Ectodermal cell (in vitro differentiated cells): ENCODE measurements around the gene TBC1D9.

Source experiments
- H3K27ac ChIP-seq: 2 replicates; pipeline ENCODE4 v1.7.0; 2013; ENCODE audit warnings: mild to moderate bottlenecking, low read depth, low read length; ENCODE audit not compliant: insufficient read depth, poor library complexity, severe bottlenecking
- H3K27me3 ChIP-seq: 2 replicates; pipeline ENCODE4 v1.7.0; 2013; ENCODE audit warnings: mild to moderate bottlenecking, low read length; ENCODE audit not compliant: insufficient read depth, control insufficient read depth, poor library complexity, severe bottlenecking
- H3K36me3 ChIP-seq: one replicate; pipeline ENCODE4 v1.7.0; 2013; ENCODE audit warnings: low read length; ENCODE audit not compliant: control insufficient read depth, insufficient read depth
- H3K4me1 ChIP-seq: one replicate; pipeline ENCODE4 v1.7.0; 2013; ENCODE audit warnings: low read length; ENCODE audit not compliant: control insufficient read depth, insufficient read depth
- H3K4me3 ChIP-seq: 2 replicates; pipeline ENCODE4 v1.7.0; 2013; ENCODE audit warnings: low read depth, low read length, control low read depth; ENCODE audit not compliant: insufficient read depth
- H3K9me3 ChIP-seq: 2 replicates; pipeline ENCODE4 v1.7.0; 2013; ENCODE audit warnings: mild to moderate bottlenecking, low read length, moderate library complexity; ENCODE audit not compliant: control insufficient read depth
- WGBS, 2 experiments: methylation state at CpG; one replicate each; pipeline ENCODE4 v1.1.7; 2013; ENCODE audit warnings: missing lambda C conversion rate in 2 of 2; 5-methylcytosine and 5-hydroxymethylcytosine counted together

Gene TBC1D9

GRCh38 chr4:140642674-140643437 lies 113.3 kb downstream of the TBC1D9 start:
- no peaks in the 10 kb centered on the region for H3K36me3 ChIP-seq
- WGBS, 2 experiments, result 94 to 95% methylated on average over 33 of the region's 33 CpGs
- no peaks in the 10 kb centered on the region for H3K27me3 ChIP-seq
- H3K27ac ChIP-seq, result no peak overlapping the region
- no peaks in the 10 kb centered on the region for H3K9me3 ChIP-seq
- H3K4me3 ChIP-seq, result no peak overlapping the region
- no peaks in the 10 kb centered on the region for H3K4me1 ChIP-seq

GRCh38 chr4:140641789-140642439 lies 114.3 kb downstream of the TBC1D9 start:
- WGBS, 2 experiments, result 78 to 79% methylated on average over 25 of the region's 25 CpGs

GRCh38 chr4:140641105-140641555 lies 115.1 kb downstream of the TBC1D9 start:
- H3K27ac ChIP-seq, result no peak overlapping the region
- H3K27me3 ChIP-seq, result no peaks in the 10 kb centered on the region
- H3K36me3 ChIP-seq, result no peaks in the 10 kb centered on the region
- no peaks in the 10 kb centered on the region for H3K4me1 ChIP-seq
- H3K4me3 ChIP-seq, result no peak overlapping the region
- no peaks in the 10 kb centered on the region for H3K9me3 ChIP-seq
- WGBS, 2 experiments, result 96 to 97% methylated on average over 4 to 5 of the region's 6 CpGs

More at GRCh38 chr4:140641789-140642439, 114.3 kb downstream of the TBC1D9 start:
- H3K36me3 ChIP-seq, result no peaks in the 10 kb centered on the region
- H3K27ac ChIP-seq, result no peak overlapping the region
- H3K27me3 ChIP-seq, result no peaks in the 10 kb centered on the region
- H3K4me3 ChIP-seq, result no peak overlapping the region
- H3K9me3 ChIP-seq, result no peaks in the 10 kb centered on the region
- no peaks in the 10 kb centered on the region for H3K4me1 ChIP-seq

GRCh38 chr4:140640150-140640748 lies 115.9 kb downstream of the TBC1D9 start:
- Histone ChIP-seq H3K36me3 (no peaks in the 10 kb centered on the region), H3K4me3 (no peak overlapping the region), H3K9me3 (no peaks in the 10 kb centered on the region), H3K27ac (no peak overlapping the region), H3K27me3 (no peaks in the 10 kb centered on the region), H3K4me1 (no peaks in the 10 kb centered on the region)
- WGBS, 2 experiments, result 74 to 75% methylated on average over 6 of the region's 6 CpGs

- Histone ChIP-seq H3K27me3 (no peaks in the 10 kb centered on the region), H3K36me3 (no peaks in the 10 kb centered on the region), H3K4me1 (no peaks in the 10 kb centered on the region), H3K27ac (no peak overlapping the region), H3K9me3 (no peaks in the 10 kb centered on the region), H3K4me3 (no peak overlapping the region)
- 95 to 97% methylated on average over 7 of the region's 7 CpGs for WGBS, 2 experiments
Observed at GRCh38 chr4:140639066-140639465, 117.1 kb downstream of the TBC1D9 start.

- H3K4me3 ChIP-seq, result no peak overlapping the region
- no peaks in the 10 kb centered on the region for H3K36me3 ChIP-seq
- no peaks in the 10 kb centered on the region for H3K4me1 ChIP-seq
- H3K9me3 ChIP-seq, result no peaks in the 10 kb centered on the region
- H3K27me3 ChIP-seq, result no peaks in the 10 kb centered on the region
- no peak overlapping the region for H3K27ac ChIP-seq
- 73 to 78% methylated on average over 6 of the region's 6 CpGs for WGBS, 2 experiments
Observed at GRCh38 chr4:140637836-140638235, 118.3 kb downstream of the TBC1D9 start.

- Histone ChIP-seq H3K4me3 (no peak overlapping the region), H3K27me3 (no peaks in the 10 kb centered on the region), H3K36me3 (no peaks in the 10 kb centered on the region), H3K9me3 (no peaks in the 10 kb centered on the region), H3K4me1 (peaks cover under 1% of the 10 kb centered on the region), H3K27ac (no peak overlapping the region)
- WGBS, 2 experiments, result 60% methylated on average over 6 of the region's 6 CpGs
Observed at GRCh38 chr4:140635606-140636005, 120.6 kb downstream of the TBC1D9 start.

GRCh38 chr4:140633951-140634350 lies 122.2 kb downstream of the TBC1D9 start:
- peaks cover 3% of the 10 kb centered on the region for H3K4me1 ChIP-seq
- no peaks in the 10 kb centered on the region for H3K36me3 ChIP-seq
- H3K9me3 ChIP-seq, result no peaks in the 10 kb centered on the region
- no peak overlapping the region for H3K27ac ChIP-seq
- WGBS, 2 experiments, result 94 to 96% methylated on average over 10 of the region's 10 CpGs
- no peaks in the 10 kb centered on the region for H3K27me3 ChIP-seq
- no peak overlapping the region for H3K4me3 ChIP-seq

GRCh38 chr4:140633124-140633523 lies 123.1 kb downstream of the TBC1D9 start:
- Histone ChIP-seq H3K9me3 (no peaks in the 10 kb centered on the region), H3K4me1 (peaks cover 3% of the 10 kb centered on the region), H3K27me3 (no peaks in the 10 kb centered on the region), H3K4me3 (no peak overlapping the region), H3K27ac (no peak overlapping the region), H3K36me3 (no peaks in the 10 kb centered on the region)
- WGBS, 2 experiments, result 91 to 92% methylated on average over 1 of the region's 2 CpGs

- H3K27ac ChIP-seq, result no peak overlapping the region
- WGBS, 2 experiments, result 59 to 65% methylated on average over 4 of the region's 4 CpGs
- peaks cover 3% of the 10 kb centered on the region for H3K4me1 ChIP-seq
- no peaks in the 10 kb centered on the region for H3K9me3 ChIP-seq
- no peak overlapping the region for H3K4me3 ChIP-seq
- no peaks in the 10 kb centered on the region for H3K27me3 ChIP-seq
- H3K36me3 ChIP-seq, result no peaks in the 10 kb centered on the region
Observed at GRCh38 chr4:140630246-140630645, 125.9 kb downstream of the TBC1D9 start.
